ENCODE data around the gene MCRS1.

DNA sequence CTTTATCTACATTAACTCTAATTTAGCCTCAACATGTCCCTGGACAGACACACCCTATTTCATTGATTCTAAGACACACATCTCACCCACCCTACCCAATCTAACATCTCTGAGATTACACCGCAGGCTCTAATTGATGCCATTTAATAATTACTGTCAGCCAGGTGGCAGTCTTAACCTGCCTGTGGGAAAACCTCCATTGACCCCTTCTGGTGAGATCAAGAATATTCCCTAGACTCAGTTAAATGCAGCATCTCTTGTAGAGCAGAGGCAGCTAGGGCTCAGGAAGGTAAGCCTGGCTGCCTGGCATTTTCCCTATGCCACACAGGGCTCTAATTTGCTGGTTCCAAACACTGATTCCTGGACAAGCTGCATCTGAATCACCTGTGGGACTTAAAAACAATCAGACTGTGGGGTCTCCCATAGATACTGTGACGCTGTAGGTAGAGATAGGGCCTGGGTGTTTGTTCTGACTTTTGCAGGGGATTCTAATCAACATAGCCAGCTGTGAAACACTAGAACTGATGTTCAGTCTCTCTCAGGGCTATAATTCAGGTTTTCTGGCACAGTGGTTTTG, 14.3 kb downstream of the MCRS1 start:
- peak; percentile 69 for TF ChIP-seq CTCF (IDR thresholded peaks at IDR 0.05; ENCODE audit: insufficient read depth, low read length, poor library complexity, severe bottlenecking)
- no peak for TF ChIP-seq EZH2phosphoT487 (conservative IDR thresholded peaks at IDR 0.05; ENCODE audit: low read length)
